HepG2 (cell line): Measurements from ENCODE around the gene TNS4. TPM values are rescaled to one million over a fixed set of nuclear protein-coding genes. Genes with fewer than 3 reads are reported as not detected.

ENCODE experiments used
- ATAC-seq: fragments of 200-7000 bp; cut with Tn5 transposase; 3 replicates; pipeline ENCODE4 v1.9.1; 2020; ENCODE audit warnings: mild to moderate bottlenecking, moderate library complexity
- BruUV-seq: library from RNA; stranded (reverse); fragments of 400-500 nt; replicated peaks from 2 replicates; lab custom pipeline; 2021; lab: Mats Ljungman, UMichigan
- CTCF ChIA-PET: fragments of 300-600 bp; formaldehyde crosslinking; extraction: SDS; loops from one replicate; lab custom pipeline; 2021; ENCODE audit warnings: low total read pairs, inconsistent platforms, low intra/inter-chr PET ratio; lab: Yijun Ruan, JAX
- POLR2A ChIA-PET: fragments of 350-600 bp; sonication (Branson Sonifier 250); formaldehyde crosslinking; loops from one replicate; lab custom pipeline; 2020; ENCODE audit warnings: antibody characterized with exemption, inconsistent platforms; lab: Yijun Ruan, JAX
- DNase-seq: peaks from one replicate; pipeline ENCODE4 v3.0.0-alpha.2; 2015; ENCODE audit warnings: low spot score
- FAIRE-seq: peaks from 3 replicates; lab custom pipeline; 2011; peaks lifted over from hg19 to GRCh38; lab: Jason Lieb, UNC
- H2AFZ ChIP-seq: one replicate; pipeline ENCODE4 v1.6.1; 2011; ENCODE audit warnings: low read length, inconsistent platforms
- H3K27ac ChIP-seq: fragments of 300-600 bp; 3 replicates; pipeline ENCODE4 v1.8.0; 2011; ENCODE audit warnings: mixed run types, mild to moderate bottlenecking, mixed read lengths, low read length, inconsistent platforms; ENCODE audit not compliant: insufficient read depth; ENCODE audit errors: extremely low read length
- H3K27me3 ChIP-seq, 2 experiments: fragments of 200-600 bp in 1 of 2; 2 replicates in 1 of 2; 3 replicates in 1 of 2; pipeline versions ENCODE4 v1.6.0 to v1.8.0; 2011; ENCODE audit warnings: low read length in 2 of 2, mild to moderate bottlenecking in 2 of 2, moderate library complexity in 2 of 2, inconsistent platforms in 1 of 2; ENCODE audit not compliant: insufficient read depth in 2 of 2, control insufficient read depth in 1 of 2
- H3K36me3 ChIP-seq, 2 experiments: fragments of 200-600 bp in 1 of 2; replicated peaks in 1 of 2; 2 replicates in 1 of 2; 3 replicates in 1 of 2; pipeline versions ENCODE4 v1.5.1 to v1.8.0; 2011; ENCODE audit warnings: low read length in 2 of 2, inconsistent platforms in 1 of 2; ENCODE audit not compliant: insufficient read depth in 2 of 2, control insufficient read depth in 1 of 2
- H3K4me1 ChIP-seq: 2 replicates; pipeline ENCODE4 v1.5.1; 2012; ENCODE audit warnings: low read length, inconsistent platforms; ENCODE audit not compliant: insufficient read depth
- H3K4me2 ChIP-seq: 2 replicates; pipeline ENCODE4 v1.6.0; 2011; ENCODE audit warnings: low read depth, low read length, inconsistent platforms
- H3K4me3 ChIP-seq, 3 experiments: fragments of 200-600 bp in 1 of 3; sonication (generic), shearing (Covaris generic) in 1 of 3; replicated peaks in 1 of 3; 2 replicates each; pipeline ENCODE4 v1.5.1; 2011 to 2016; ENCODE audit warnings: low read length in 3 of 3, inconsistent platforms in 2 of 3, low read depth in 2 of 3, mild to moderate bottlenecking in 2 of 3, control low read depth in 1 of 3, mixed read lengths in 1 of 3; ENCODE audit not compliant: insufficient read depth in 1 of 3
- H3K79me2 ChIP-seq: one replicate; pipeline ENCODE4 v1.6.1; 2011; ENCODE audit warnings: low read length, inconsistent platforms; ENCODE audit not compliant: insufficient read depth
- H3K9ac ChIP-seq: 2 replicates; pipeline ENCODE4 v1.6.0; 2011; ENCODE audit warnings: mild to moderate bottlenecking, low read depth, low read length, inconsistent platforms; ENCODE audit not compliant: insufficient read depth
- H3K9me3 ChIP-seq: 2 replicates; pipeline ENCODE4 v1.5.1; 2012; ENCODE audit warnings: mild to moderate bottlenecking, low read length
- H4K20me1 ChIP-seq: 2 replicates; pipeline ENCODE4 v1.6.0; 2011; ENCODE audit warnings: inconsistent platforms, mild to moderate bottlenecking, low read length, moderate library complexity; ENCODE audit not compliant: insufficient read depth
- FOXP1 ChIP-seq, 2 experiments: fragments of 450-650 bp in 1 of 2; IDR thresholded peaks; 2 replicates each; pipeline ENCODE4 v1.6.1; 2017 to 2018; ENCODE audit warnings: antibody characterized with exemption in 1 of 2
- ZNF782 ChIP-seq: sonication (generic); formaldehyde crosslinking; IDR thresholded peaks from 2 replicates; pipeline ENCODE4 v1.4.0; 2020; ENCODE audit warnings: missing genetic modification reagents, mild to moderate bottlenecking, borderline replicate concordance
- ZSCAN22 ChIP-seq: sonication (generic); formaldehyde crosslinking; IDR thresholded peaks from 2 replicates; pipeline ENCODE4 v1.4.0; 2020; ENCODE audit warnings: mild to moderate bottlenecking, missing genetic modification reagents
- WGBS: methylation state at CpG from one replicate; pipeline ENCODE4 v1.1.6; 2017; ENCODE audit warnings: low lambda C conversion rate; 5-methylcytosine and 5-hydroxymethylcytosine counted together
- in situ Hi-C: cut with HindIII; loops from 2 replicates; pipeline ENCODE4 v1.10.0; 2017; ENCODE audit warnings: low pct_unique_long_range_greater_than_20kb; ENCODE audit not compliant: extremely low pct_ligation_motif_present
- intact Hi-C: fragments of 100-400 bp; cut with micrococcal nuclease; formaldehyde crosslinking; loops from one replicate; pipeline ENCODE4 v1.10.0; 2022; ENCODE audit not compliant: unreplicated experiment
- polyA plus RNA-seq, 8 experiments: library from polyadenylated mRNA; depleted of rRNA in 3 of 8; stranded (reverse) in 7 of 8; unstranded in 1 of 8; fragments of >200 nt; fragmentation: Illumina TruSeq in 4 of 8; extraction: Trizol in 4 of 8; gene quantifications; 2 replicates each; pipeline versions ENCODE4 v1.2.1 to v1.2.3, GENCODE V29; 2011 to 2016; ENCODE audit warnings: low read depth in 4 of 8, missing spikeins in 1 of 8, mixed read lengths in 1 of 8; ENCODE audit not compliant: insufficient read depth in 1 of 8
- total RNA-seq, 5 experiments: library from RNA; depleted of rRNA; stranded (reverse); fragments of >200 nt; fragmentation: Illumina TruSeq; extraction: Trizol; gene quantifications; 2 replicates each; pipeline ENCODE4 v1.2.3, GENCODE V29; 2016; ENCODE audit warnings: low read depth in 1 of 5
- TF ChIP-seq, protein P1 (sequence below): sonication (generic); formaldehyde crosslinking; IDR thresholded peaks from 2 replicates; pipeline ENCODE4 v1.9.0; 2022; ENCODE audit warnings: low read depth, missing genetic modification reagents
- TF ChIP-seq, protein P2 (sequence below): sonication (generic); formaldehyde crosslinking; IDR thresholded peaks from 2 replicates; pipeline ENCODE4 v1.5.0; 2020; ENCODE audit warnings: mild to moderate bottlenecking, missing genetic modification reagents

TNS4 gene
- total and polyA plus RNA-seq, 2 of the 13 experiments (the other 11 are each of a cell fraction or from before 2014, with no cell fraction given): 0.58 to 2.1 TPM

DNA sequence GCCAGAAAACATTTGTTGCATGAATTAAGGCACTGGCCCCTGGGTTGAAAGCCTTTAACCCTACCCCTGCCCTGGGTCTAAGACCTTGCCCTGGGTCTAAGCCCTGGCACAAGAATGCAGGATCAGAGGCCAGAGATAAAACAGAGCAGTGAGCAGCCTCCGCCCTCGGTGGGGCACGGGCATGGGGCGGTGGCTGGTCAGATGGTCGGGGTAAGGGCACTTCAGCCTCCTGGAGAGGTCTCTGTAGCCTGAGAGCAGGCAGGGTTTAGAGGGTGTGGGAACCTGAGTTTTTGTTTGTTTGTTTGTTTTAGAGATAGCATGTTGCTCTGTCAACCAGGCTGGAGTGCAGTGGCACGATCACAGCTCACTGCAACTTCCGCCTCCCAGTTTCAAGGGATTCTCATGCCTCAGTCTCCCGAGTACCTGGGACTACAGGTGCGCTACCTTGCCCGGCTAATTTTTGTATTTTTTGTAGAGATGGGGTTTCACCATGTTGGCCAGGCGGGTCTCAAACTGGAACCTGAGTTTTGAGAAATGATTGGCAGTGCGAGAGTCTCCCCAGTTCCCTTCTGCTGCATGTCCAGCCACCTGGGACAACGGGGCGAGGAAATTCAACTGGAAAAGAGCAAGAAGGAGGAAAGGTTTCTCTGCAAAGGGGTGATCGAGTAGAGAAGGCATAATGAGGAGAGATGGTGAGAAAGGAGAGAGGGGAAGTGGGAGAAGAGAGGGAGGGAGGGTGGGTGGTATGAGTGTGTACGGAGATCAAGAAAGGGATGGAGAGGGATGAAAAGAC is 27.7 kb downstream of the TNS4 start:
- DNase-seq (no peak), FAIRE-seq (no peak), ATAC-seq (no peak)
- H3K4me1 ChIP-seq: peaks cover 49% of the 10 kb centered on the region
- intact Hi-C loops (no loop called here), in situ Hi-C loops (no loop called here)
- no peak overlapping the region for H2AFZ ChIP-seq
- H3K27me3 ChIP-seq: no peaks in the 10 kb centered on the region
- ChIA-PET POLR2A (no interaction called here), CTCF (interaction anchor here (1.2 kb wide), 1 partner anchor 60 kb away, joined by 3 read pairs; no protein-coding TSS in a partner anchor)
- WGBS: 40% methylated on average over 16 of the region's 16 CpGs
- TF ChIP-seq, protein P1, sequence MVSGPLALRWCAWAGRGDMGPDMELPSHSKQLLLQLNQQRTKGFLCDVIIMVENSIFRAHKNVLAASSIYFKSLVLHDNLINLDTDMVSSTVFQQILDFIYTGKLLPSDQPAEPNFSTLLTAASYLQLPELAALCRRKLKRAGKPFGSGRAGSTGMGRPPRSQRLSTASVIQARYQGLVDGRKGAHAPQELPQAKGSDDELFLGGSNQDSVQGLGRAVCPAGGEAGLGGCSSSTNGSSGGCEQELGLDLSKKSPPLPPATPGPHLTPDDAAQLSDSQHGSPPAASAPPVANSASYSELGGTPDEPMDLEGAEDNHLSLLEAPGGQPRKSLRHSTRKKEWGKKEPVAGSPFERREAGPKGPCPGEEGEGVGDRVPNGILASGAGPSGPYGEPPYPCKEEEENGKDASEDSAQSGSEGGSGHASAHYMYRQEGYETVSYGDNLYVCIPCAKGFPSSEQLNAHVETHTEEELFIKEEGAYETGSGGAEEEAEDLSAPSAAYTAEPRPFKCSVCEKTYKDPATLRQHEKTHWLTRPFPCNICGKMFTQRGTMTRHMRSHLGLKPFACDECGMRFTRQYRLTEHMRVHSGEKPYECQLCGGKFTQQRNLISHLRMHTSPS: peak; percentile 62; the same call in 1 of the 2 replicates
- TF ChIP-seq, protein P2, sequence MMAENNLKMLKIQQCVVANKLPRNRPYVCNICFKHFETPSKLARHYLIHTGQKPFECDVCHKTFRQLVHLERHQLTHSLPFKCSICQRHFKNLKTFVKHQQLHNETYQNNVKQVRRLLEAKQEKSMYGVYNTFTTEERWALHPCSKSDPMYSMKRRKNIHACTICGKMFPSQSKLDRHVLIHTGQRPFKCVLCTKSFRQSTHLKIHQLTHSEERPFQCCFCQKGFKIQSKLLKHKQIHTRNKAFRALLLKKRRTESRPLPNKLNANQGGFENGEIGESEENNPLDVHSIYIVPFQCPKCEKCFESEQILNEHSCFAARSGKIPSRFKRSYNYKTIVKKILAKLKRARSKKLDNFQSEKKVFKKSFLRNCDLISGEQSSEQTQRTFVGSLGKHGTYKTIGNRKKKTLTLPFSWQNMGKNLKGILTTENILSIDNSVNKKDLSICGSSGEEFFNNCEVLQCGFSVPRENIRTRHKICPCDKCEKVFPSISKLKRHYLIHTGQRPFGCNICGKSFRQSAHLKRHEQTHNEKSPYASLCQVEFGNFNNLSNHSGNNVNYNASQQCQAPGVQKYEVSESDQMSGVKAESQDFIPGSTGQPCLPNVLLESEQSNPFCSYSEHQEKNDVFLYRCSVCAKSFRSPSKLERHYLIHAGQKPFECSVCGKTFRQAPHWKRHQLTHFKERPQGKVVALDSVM (CRISPR knock-in tag): no peak
- TF ChIP-seq FOXP1 (IDR thresholded peaks at IDR 0.05) (no peak), FOXP1 (CRISPR knock-in tag; IDR thresholded peaks at IDR 0.05) (0 out of 2 replicates have a peak, but pooled peaks have one; percentile 12), ZSCAN22 (CRISPR knock-in tag) (0 out of 2 replicates have a peak, but pooled peaks have one; percentile 43), ZNF782 (CRISPR knock-in tag) (no peak)
- H3K9ac ChIP-seq: no peak overlapping the region
- H3K27ac ChIP-seq: no peak overlapping the region
- BruUV-seq: no TSS peak
- H3K36me3 ChIP-seq: no peaks in the 10 kb centered on the region
- no peaks in the 10 kb centered on the region for H4K20me1 ChIP-seq
- no peak overlapping the region for H3K4me2 ChIP-seq
- no peaks in the 10 kb centered on the region for H3K9me3 ChIP-seq
- H3K4me3 ChIP-seq: no peak overlapping the region
- H3K79me2 ChIP-seq: no peaks in the 10 kb centered on the region
